Endothelial cell of hepatic sinusoid (primary cell): ENCODE data around the gene LCAT.
"Not testable (repeated sequence)": the region's sequence is repeated elsewhere in the genome, so short reads cannot be mapped to it uniquely, and the experiment has no call there.

Experiments used
- in situ Hi-C: cut with HindIII; loops from 2 replicates; pipeline ENCODE4 v1.10.0; 2017; ENCODE audit warnings: low sequenced_read_pairs

Gene LCAT

GRCh38 chr16:67915831-67916723, 27.8 kb downstream of the LCAT start:
- in situ Hi-C loops, result no loop called here

GRCh38 chr16:67915496-67915769, 28.5 kb downstream of the LCAT start:
- in situ Hi-C loops, result not testable (repeated sequence)

GRCh38 chr16:67914758-67915495, 29.0 kb downstream of the LCAT start:
- in situ Hi-C loops, result loop anchor here (5.0 kb wide), 1 partner anchor 93 kb away; no protein-coding TSS in a partner anchor

- in situ Hi-C loops, result loop anchor here (5.0 kb wide), 1 partner anchor 88 kb away; no protein-coding TSS in a partner anchor
These were observed 33.8 kb downstream of the LCAT start for GRCh38 chr16:67910158-67910557.

GRCh38 chr16:67909056-67909742, 34.7 kb downstream of the LCAT start:
- in situ Hi-C loops, result no loop called here

- in situ Hi-C loops, result no loop called here
These were observed 36.3 kb downstream of the LCAT start for GRCh38 chr16:67907397-67908180.

GRCh38 chr16:67902831-67903230, 41.1 kb downstream of the LCAT start:
- in situ Hi-C loops, result no loop called here

GRCh38 chr16:67901734-67902133, 42.2 kb downstream of the LCAT start:
- in situ Hi-C loops, result no loop called here

GRCh38 chr16:67897231-67897630, 46.7 kb downstream of the LCAT start:
- in situ Hi-C loops, result loop anchor here (25.0 kb wide), 1 partner anchor 165 kb away; no protein-coding TSS in a partner anchor

- in situ Hi-C loops, result loop anchor here (25.0 kb wide), 1 partner anchor 168 kb away; no protein-coding TSS in a partner anchor
These were observed 50.0 kb downstream of the LCAT start for GRCh38 chr16:67893743-67894399.

- in situ Hi-C loops, result loop anchor here (25.0 kb wide), 1 partner anchor 169 kb away; no protein-coding TSS in a partner anchor
These were observed 50.8 kb downstream of the LCAT start, which contains the start of gene PSKH1 for GRCh38 chr16:67892899-67893742. TSS of gene PSKH1 (plus strand) at chr16:67893254. CDS start at chr16:67908750, 15,496 bp downstream.

- in situ Hi-C loops, result loop anchor here (25.0 kb wide), 1 partner anchor 170 kb away; no protein-coding TSS in a partner anchor
These were observed 51.5 kb downstream of the LCAT start for GRCh38 chr16:67892375-67892774.
